HG02763 (cell line): ENCODE measurements around the gene CEP72.
"Not testable (repeated sequence)": the region's sequence is repeated elsewhere in the genome, so short reads cannot be mapped to it uniquely, and the experiment has no call there.

Source experiments
- ATAC-seq: cut with Tn5 transposase; IDR thresholded peaks from one replicate; pipeline ENCODE4 v1.9.1; 2021; ENCODE audit warnings: mild to moderate bottlenecking, moderate library complexity; ENCODE audit not compliant: unreplicated experiment

CEP72 gene

GRCh38 chr5:696753-697702 is 84.9 kb downstream of the CEP72 start:
- not testable (repeated sequence) for ATAC-seq
